NCI-H345 (cell line): ENCODE measurements around the gene KATNIP.
A peak's percentile ranks its signal among the peaks of the same experiment; 100 is the strongest.

ENCODE experiments used
- DNase-seq: peaks from one replicate; lab custom pipeline; 2025; lab: John Stamatoyannopoulos, UW

Gene KATNIP

GRCh38 chr16:27583634-27584033, 33.7 kb downstream of the KATNIP start:
- no peak for DNase-seq

- no peak for DNase-seq
Measured at GRCh38 chr16:27585200-27585599, 35.3 kb downstream of the KATNIP start.

GRCh38 chr16:27586711-27587110, 36.8 kb downstream of the KATNIP start:
- no peak for DNase-seq

- DNase-seq = no peak
Measured at GRCh38 chr16:27588057-27588456, 38.1 kb downstream of the KATNIP start.

GRCh38 chr16:27591837-27592236, 41.9 kb downstream of the KATNIP start:
- DNase-seq = no peak

GRCh38 chr16:27595475-27595874, 45.5 kb downstream of the KATNIP start:
- DNase-seq = peak; percentile 22

- DNase-seq = no peak
Measured at GRCh38 chr16:27595993-27596392, 46.0 kb downstream of the KATNIP start.

GRCh38 chr16:27596411-27596810, 46.5 kb downstream of the KATNIP start:
- DNase-seq = no peak

- no peak for DNase-seq
Measured at GRCh38 chr16:27597361-27597760, 47.4 kb downstream of the KATNIP start.

GRCh38 chr16:27598220-27598619, 48.3 kb downstream of the KATNIP start:
- DNase-seq = no peak

- DNase-seq = no peak
Measured at GRCh38 chr16:27598931-27599565, 49.1 kb downstream of the KATNIP start.

- DNase-seq = no peak
Measured at GRCh38 chr16:27599606-27600005, 49.7 kb downstream of the KATNIP start.
